Neural crest cell (in vitro differentiated cells): Measurements from ENCODE around the gene DMAC2. TPM values are rescaled to one million over a fixed set of nuclear protein-coding genes. Genes with fewer than 3 reads are reported as not detected.
A peak's percentile ranks its signal among the peaks of the same experiment; 100 is the strongest.

ENCODE experiments used
- DNase-seq: peaks from one replicate; pipeline ENCODE4 v3.0.0; 2021; ENCODE audit warnings: low read depth, mixed read lengths, low spot score
- H3K27ac Mint-ChIP-seq: one replicate; pipeline ENCODE4 v1.8.0; 2021; ENCODE audit warnings: mild to moderate bottlenecking, mixed read lengths; ENCODE audit not compliant: unreplicated experiment
- H3K27me3 Mint-ChIP-seq: 2 replicates; pipeline ENCODE4 v1.8.0; 2021; ENCODE audit warnings: low read depth, mild to moderate bottlenecking, mixed read lengths
- H3K36me3 Mint-ChIP-seq: 2 replicates; pipeline ENCODE4 v1.8.0; 2021; ENCODE audit warnings: low read depth, mild to moderate bottlenecking, mixed read lengths
- H3K4me1 Mint-ChIP-seq: 2 replicates; pipeline ENCODE4 v1.8.0; 2021; ENCODE audit warnings: mixed read lengths
- H3K4me3 Mint-ChIP-seq: one replicate; pipeline ENCODE4 v1.8.0; 2021; ENCODE audit warnings: mild to moderate bottlenecking, mixed read lengths
- H3K9me3 Mint-ChIP-seq: 2 replicates; pipeline ENCODE4 v1.8.0; 2021; ENCODE audit warnings: mixed read lengths
- CTCF ChIP-seq: fragments of 200-600 bp; sonication (generic); conservative IDR thresholded peaks from 2 replicates; pipeline ENCODE4 v1.5.0; 2021; ENCODE audit warnings: antibody characterized with exemption, mild to moderate bottlenecking
- total RNA-seq: library from RNA; stranded (reverse); gene quantifications from 2 replicates; pipeline ENCODE4 v1.2.1, GENCODE V29; 2021

The DMAC2 gene
- total RNA-seq, 1 donor from 2014 or later: 63.1 TPM

DNA sequence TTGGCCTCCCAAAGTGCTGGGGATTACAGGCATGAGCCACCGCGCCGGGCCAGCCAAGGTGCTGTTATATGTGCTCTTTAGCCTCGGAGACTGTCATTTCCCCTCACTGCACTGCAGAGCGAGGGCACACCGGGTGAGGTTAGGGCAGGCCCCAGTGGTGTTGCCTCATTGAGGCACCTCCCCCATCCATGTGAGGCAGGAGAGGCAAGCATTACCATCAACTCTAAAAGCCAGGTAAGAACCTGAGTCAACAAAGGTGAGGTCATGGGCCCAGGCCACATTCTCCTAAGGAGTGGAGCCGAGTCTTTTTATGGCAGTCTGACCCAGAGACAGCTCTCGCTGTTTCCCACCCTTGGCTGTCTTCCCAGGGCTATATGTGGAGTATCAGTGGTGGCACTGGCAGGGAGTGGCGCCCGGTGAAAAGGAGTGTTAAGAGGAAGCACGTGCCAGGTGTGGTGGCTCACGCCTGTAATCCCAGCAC is 23.5 kb downstream of the DMAC2 start:
- no peaks in the 10 kb centered on the region for H3K36me3 Mint-ChIP-seq
- no peak overlapping the region for H3K27ac Mint-ChIP-seq
- no peaks in the 10 kb centered on the region for H3K27me3 Mint-ChIP-seq
- no peaks in the 10 kb centered on the region for H3K9me3 Mint-ChIP-seq
- no peak overlapping the region for H3K4me3 Mint-ChIP-seq
- no peak for TF ChIP-seq CTCF
- no peaks in the 10 kb centered on the region for H3K4me1 Mint-ChIP-seq
- DNase-seq: no peak

GRCh38 chr19:41415154-41415571 is 24.5 kb downstream of the DMAC2 start:
- no peak overlapping the region for H3K4me3 Mint-ChIP-seq
- H3K4me1 Mint-ChIP-seq: no peaks in the 10 kb centered on the region
- DNase-seq: no peak
- no peak overlapping the region for H3K27ac Mint-ChIP-seq
- H3K9me3 Mint-ChIP-seq: no peaks in the 10 kb centered on the region
- no peak for TF ChIP-seq CTCF
- H3K27me3 Mint-ChIP-seq: no peaks in the 10 kb centered on the region
- H3K36me3 Mint-ChIP-seq: no peaks in the 10 kb centered on the region

DNA sequence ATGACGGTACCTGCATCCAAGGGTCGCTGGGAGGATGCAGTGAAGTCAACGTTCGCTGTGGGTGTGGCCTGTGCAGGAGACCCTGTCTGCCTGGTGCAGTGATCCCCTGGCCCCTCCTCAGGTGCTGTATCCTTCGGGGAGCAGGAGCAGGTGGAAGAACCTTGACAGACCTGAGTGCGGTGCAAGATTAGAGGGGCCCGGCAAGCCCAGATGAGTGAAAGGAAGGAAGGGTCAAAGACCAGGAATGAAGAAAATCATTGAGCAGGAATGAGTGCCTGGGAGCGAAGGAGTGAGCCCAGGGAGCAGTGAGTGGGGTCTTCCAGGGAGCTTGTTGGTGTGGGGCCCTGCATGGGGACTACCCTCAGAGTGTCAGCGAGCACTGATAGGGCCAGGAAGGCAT is 25.3 kb downstream of the DMAC2 start:
- no peaks in the 10 kb centered on the region for H3K9me3 Mint-ChIP-seq
- no peak overlapping the region for H3K4me3 Mint-ChIP-seq
- no peak overlapping the region for H3K27ac Mint-ChIP-seq
- DNase-seq: no peak
- H3K27me3 Mint-ChIP-seq: no peaks in the 10 kb centered on the region
- H3K4me1 Mint-ChIP-seq: no peaks in the 10 kb centered on the region
- no peaks in the 10 kb centered on the region for H3K36me3 Mint-ChIP-seq
- TF ChIP-seq CTCF: no peak

GRCh38 chr19:41413947-41414346 is 25.8 kb downstream of the DMAC2 start:
- no peak for TF ChIP-seq CTCF
- Mint-ChIP-seq H3K9me3 (no peaks in the 10 kb centered on the region), H3K4me1 (no peaks in the 10 kb centered on the region)

DNA sequence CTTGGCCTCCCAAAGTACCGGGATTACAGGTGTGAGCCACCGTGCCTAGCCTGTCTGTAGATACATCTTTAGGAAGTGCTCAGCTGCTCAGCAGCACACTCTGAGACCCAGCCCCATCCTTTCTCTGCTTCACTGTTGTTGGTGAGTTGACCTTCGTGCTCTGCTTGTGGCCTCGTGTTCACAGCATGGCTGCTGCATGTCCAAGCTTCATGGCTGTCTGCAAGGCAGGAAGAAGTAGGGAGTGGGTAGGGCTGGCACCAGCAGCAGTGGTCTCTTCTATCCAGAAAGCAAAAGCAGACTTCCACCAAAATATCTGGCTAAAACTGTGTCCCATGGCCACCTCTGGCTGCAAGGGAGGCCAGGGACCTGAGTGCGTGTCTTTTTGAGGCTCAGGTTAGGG is 26.8 kb downstream of the DMAC2 start:
- TF ChIP-seq CTCF: no peak
- Mint-ChIP-seq H3K4me1 (no peaks in the 10 kb centered on the region), H3K27ac (no peak overlapping the region), H3K36me3 (no peaks in the 10 kb centered on the region), H3K9me3 (no peaks in the 10 kb centered on the region), H3K4me3 (no peak overlapping the region), H3K27me3 (no peaks in the 10 kb centered on the region)
- DNase-seq: no peak

More at GRCh38 chr19:41413947-41414346, 25.8 kb downstream of the DMAC2 start:
- Mint-ChIP-seq H3K36me3 (no peaks in the 10 kb centered on the region), H3K27ac (no peak overlapping the region), H3K27me3 (no peaks in the 10 kb centered on the region), H3K4me3 (no peak overlapping the region)
- no peak for DNase-seq

GRCh38 chr19:41411968-41412265 is 27.8 kb downstream of the DMAC2 start:
- TF ChIP-seq CTCF: no peak
- Mint-ChIP-seq H3K4me1 (no peaks in the 10 kb centered on the region), H3K27ac (peak overlapping the region; percentile 71), H3K27me3 (no peaks in the 10 kb centered on the region), H3K4me3 (no peak overlapping the region), H3K36me3 (no peaks in the 10 kb centered on the region), H3K9me3 (no peaks in the 10 kb centered on the region)
- DNase-seq: no peak
